ENCODE measurements around the gene CDH23.

Gene CDH23

DNA sequence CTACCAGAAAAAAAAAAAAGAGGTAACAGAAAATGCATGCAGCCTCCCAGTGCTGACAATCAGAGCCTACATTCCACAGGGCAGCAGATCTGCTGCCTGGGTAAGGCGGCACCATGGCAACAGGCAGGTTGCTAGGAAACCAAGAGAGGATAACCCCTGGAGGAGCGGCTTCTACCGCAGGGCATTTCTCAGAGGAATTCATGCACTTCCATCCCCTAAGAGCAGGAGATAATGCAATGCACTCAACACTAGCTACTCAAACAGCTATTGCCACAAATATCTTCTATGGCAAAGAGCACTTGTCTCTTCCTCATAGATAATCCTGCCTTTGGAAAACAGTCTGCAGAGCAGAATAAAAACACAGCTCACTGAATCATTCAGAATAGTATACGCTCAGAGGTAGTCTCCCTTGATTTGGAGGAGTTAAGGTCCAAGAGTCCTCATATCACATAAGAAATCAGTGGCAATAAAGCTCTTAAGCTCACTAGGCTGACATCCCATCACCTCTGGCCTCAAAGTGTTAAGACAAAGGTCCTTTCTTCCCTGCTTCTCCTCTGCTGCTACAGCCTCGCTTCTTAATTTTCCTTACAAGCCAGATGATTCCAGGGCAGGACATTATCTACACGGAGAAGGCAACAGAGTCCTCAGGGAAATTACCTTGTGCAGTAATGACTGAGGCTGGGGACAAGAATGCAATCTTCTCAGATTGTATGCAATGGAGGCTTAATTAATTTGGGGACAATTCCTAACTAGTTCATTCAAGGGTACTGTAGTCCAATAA, 443.6 kb downstream of the CDH23 start:
- ChIA-PET POLR2A (interaction anchor here (8.6 kb wide), 1 partner anchor 10 kb away, joined by 62 read pairs; the partner anchor contains the start of gene PSAP), CTCF (interaction anchor here (1.2 kb wide), 1 partner anchor 18 kb away, joined by 3 read pairs; no protein-coding TSS in a partner anchor)
- peak; percentile 83 for DNase-seq (ENCODE audit: extremely low spot score)
- TF ChIP-seq SP1 (IDR thresholded peaks at IDR 0.05) (no peak), LEF1 (IDR thresholded peaks at IDR 0.05; ENCODE audit: borderline replicate concordance) (no peak), HDGF (IDR thresholded peaks at IDR 0.05; ENCODE audit: borderline replicate concordance) (no peak), ZNF384 (IDR thresholded peaks at IDR 0.05) (no peak), TARDBP (IDR thresholded peaks at IDR 0.05) (no peak), BHLHE40 (IDR thresholded peaks at IDR 0.05; ENCODE audit: borderline replicate concordance) (no peak), CTBP1 (IDR thresholded peaks at IDR 0.05; ENCODE audit: borderline replicate concordance) (no peak), FOXK2 (IDR thresholded peaks at IDR 0.05) (no peak), ELF4 (IDR thresholded peaks at IDR 0.05) (no peak), ARNT (IDR thresholded peaks at IDR 0.05) (no peak), NFRKB (IDR thresholded peaks at IDR 0.05) (no peak), FOXA1 (IDR thresholded peaks at IDR 0.05) (no peak), FOXM1 (IDR thresholded peaks at IDR 0.05; ENCODE audit: borderline replicate concordance) (no peak), SUZ12 (IDR thresholded peaks at IDR 0.05) (no peak), L3MBTL2 (conservative IDR thresholded peaks at IDR 0.05) (no peak)
- TF ChIP-seq, protein P1, sequence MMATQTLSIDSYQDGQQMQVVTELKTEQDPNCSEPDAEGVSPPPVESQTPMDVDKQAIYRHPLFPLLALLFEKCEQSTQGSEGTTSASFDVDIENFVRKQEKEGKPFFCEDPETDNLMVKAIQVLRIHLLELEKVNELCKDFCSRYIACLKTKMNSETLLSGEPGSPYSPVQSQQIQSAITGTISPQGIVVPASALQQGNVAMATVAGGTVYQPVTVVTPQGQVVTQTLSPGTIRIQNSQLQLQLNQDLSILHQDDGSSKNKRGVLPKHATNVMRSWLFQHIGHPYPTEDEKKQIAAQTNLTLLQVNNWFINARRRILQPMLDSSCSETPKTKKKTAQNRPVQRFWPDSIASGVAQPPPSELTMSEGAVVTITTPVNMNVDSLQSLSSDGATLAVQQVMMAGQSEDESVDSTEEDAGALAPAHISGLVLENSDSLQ (IDR thresholded peaks at IDR 0.05): no peak

DNA sequence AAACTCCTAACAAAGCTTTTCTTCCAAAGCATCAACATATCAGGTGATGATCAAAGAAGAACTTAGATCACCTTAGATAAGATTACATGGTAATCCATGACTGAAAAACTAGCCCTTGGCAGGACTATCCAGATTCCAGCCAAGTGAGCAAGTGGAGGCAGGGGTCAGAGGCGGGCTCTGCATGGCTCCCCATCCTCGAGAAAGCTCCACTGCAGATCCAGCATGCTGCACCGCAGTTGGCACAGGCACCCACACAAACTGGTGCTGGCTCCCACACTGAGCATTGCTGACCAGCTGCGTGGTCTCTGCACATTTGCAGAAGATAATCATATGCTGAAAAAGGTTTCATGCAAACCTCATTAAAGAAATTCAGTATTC, 444.2 kb downstream of the CDH23 start:
- TF ChIP-seq L3MBTL2 (conservative IDR thresholded peaks at IDR 0.05) (no peak), HDGF (IDR thresholded peaks at IDR 0.05; ENCODE audit: borderline replicate concordance) (no peak), NFRKB (IDR thresholded peaks at IDR 0.05) (no peak), SUZ12 (IDR thresholded peaks at IDR 0.05) (no peak), FOXK2 (IDR thresholded peaks at IDR 0.05) (no peak), FOXA1 (IDR thresholded peaks at IDR 0.05) (no peak), ZNF384 (IDR thresholded peaks at IDR 0.05) (no peak), CTBP1 (IDR thresholded peaks at IDR 0.05; ENCODE audit: borderline replicate concordance) (no peak), SP1 (IDR thresholded peaks at IDR 0.05) (no peak), BHLHE40 (IDR thresholded peaks at IDR 0.05; ENCODE audit: borderline replicate concordance) (no peak), TARDBP (IDR thresholded peaks at IDR 0.05) (no peak), LEF1 (IDR thresholded peaks at IDR 0.05; ENCODE audit: borderline replicate concordance) (no peak), ARNT (IDR thresholded peaks at IDR 0.05) (no peak), FOXM1 (IDR thresholded peaks at IDR 0.05; ENCODE audit: borderline replicate concordance) (no peak), ELF4 (IDR thresholded peaks at IDR 0.05) (no peak)
- TF ChIP-seq, protein P1 (IDR thresholded peaks at IDR 0.05): no peak
- DNase-seq (ENCODE audit: extremely low spot score): no peak
- ChIA-PET CTCF (no interaction called here), POLR2A (interaction anchor here (8.6 kb wide), 1 partner anchor 10 kb away, joined by 62 read pairs; the partner anchor contains the start of gene PSAP)

DNA sequence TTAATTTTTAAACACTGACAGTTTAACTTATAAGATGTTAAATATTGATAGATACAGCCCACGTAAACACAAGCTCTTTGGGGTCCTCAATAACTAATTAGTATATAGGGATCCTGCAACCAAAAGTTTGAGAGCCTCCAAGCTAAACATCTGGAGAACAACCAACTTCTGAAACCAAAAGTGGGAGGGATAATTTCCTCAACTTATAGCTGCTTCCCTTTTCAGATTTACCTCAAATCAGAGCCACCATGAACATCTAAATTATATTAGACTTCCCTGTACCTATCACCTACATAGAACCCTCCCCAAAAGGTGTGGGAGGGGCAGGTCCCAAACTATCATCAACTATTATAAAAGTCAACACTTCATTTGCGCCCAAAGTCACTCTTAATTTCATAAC, 445.7 kb downstream of the CDH23 start:
- TF ChIP-seq HDGF (IDR thresholded peaks at IDR 0.05; ENCODE audit: borderline replicate concordance) (no peak), L3MBTL2 (conservative IDR thresholded peaks at IDR 0.05) (no peak), BHLHE40 (IDR thresholded peaks at IDR 0.05; ENCODE audit: borderline replicate concordance) (no peak), ELF4 (IDR thresholded peaks at IDR 0.05) (no peak), ZNF384 (IDR thresholded peaks at IDR 0.05) (no peak), FOXM1 (IDR thresholded peaks at IDR 0.05; ENCODE audit: borderline replicate concordance) (no peak), CTBP1 (IDR thresholded peaks at IDR 0.05; ENCODE audit: borderline replicate concordance) (no peak), LEF1 (IDR thresholded peaks at IDR 0.05; ENCODE audit: borderline replicate concordance) (no peak)
- TF ChIP-seq, protein P1 (IDR thresholded peaks at IDR 0.05): no peak
- POLR2A ChIA-PET: interaction anchor here (8.6 kb wide), 1 partner anchor 8 kb away, joined by 62 read pairs; the partner anchor contains the start of gene PSAP
- CTCF ChIA-PET: no interaction called here
- no peak for DNase-seq (ENCODE audit: extremely low spot score)

DNA sequence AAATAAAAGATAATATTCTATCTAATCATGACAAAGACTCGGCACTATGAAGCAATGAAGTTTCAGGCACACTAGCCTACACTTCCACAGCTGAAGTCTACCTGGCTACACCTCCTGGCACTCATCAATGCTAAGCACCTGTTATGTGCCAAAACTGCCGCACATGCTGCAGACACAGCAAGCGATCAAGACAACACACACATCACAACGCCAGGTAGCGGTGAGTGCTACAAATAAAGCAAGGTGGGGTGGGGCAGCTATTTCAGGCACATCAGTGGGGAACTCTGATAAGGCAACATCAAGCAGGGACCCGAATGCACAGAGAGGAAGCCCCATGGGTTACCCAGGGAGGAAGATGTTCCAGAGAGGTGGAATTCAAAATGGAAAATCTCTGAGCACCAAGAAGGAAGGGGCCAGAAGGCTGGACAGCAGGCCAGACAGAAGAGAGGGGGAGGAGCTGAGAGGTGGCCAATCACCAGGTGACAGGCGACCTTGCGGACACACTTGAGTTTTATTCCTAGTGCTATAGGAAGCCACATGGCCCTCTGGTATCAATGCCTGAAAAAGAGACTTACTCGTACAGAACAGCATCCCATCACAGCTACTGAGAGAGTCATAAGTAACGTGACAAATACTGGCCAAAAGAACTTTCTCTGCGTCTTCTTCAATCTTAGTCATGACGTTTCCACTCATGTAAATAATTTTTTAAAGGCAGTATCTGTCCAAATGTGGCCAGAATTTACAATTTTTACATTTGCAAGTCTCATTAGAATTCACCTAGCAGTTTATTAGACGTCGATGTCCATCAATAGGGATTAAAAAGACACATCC, 446.4 kb downstream of the CDH23 start:
- POLR2A ChIA-PET: interaction anchor here (8.6 kb wide), 1 partner anchor 8 kb away, joined by 62 read pairs; the partner anchor contains the start of gene PSAP
- CTCF ChIA-PET: no interaction called here

DNA sequence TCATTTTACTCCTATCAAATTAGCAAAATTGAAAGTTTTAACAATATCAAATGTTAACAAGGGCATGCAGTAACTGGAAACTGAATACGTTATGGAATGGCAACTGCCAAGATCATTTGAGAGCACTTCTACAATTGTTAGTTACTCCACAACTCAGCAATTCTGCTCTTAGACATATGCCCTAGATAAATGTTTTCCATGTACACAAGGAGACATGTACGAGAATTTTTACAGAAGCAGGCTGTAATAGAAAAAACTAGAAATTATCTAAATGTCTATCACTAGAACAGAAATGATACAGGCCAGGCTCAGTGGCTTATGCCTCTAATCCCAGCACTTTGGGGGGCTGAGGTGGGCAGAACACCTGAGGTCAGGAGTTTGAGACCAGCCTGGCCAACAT, 447.4 kb downstream of the CDH23 start:
- no peak for DNase-seq (ENCODE audit: extremely low spot score)
- ChIA-PET CTCF (interaction anchor here (0.9 kb wide), 1 partner anchor 52 kb away, joined by 3 read pairs; no protein-coding TSS in a partner anchor), POLR2A (no interaction called here)
- TF ChIP-seq SUZ12 (IDR thresholded peaks at IDR 0.05) (no peak), TARDBP (IDR thresholded peaks at IDR 0.05) (no peak), ELF4 (IDR thresholded peaks at IDR 0.05) (no peak), FOXM1 (IDR thresholded peaks at IDR 0.05; ENCODE audit: borderline replicate concordance) (no peak), ZNF384 (IDR thresholded peaks at IDR 0.05) (no peak), LEF1 (IDR thresholded peaks at IDR 0.05; ENCODE audit: borderline replicate concordance) (no peak), NFRKB (IDR thresholded peaks at IDR 0.05) (no peak), CTBP1 (IDR thresholded peaks at IDR 0.05; ENCODE audit: borderline replicate concordance) (no peak), ARNT (IDR thresholded peaks at IDR 0.05) (no peak)
- TF ChIP-seq, protein P1 (IDR thresholded peaks at IDR 0.05): no peak

More for the DNA sequence above, 446.4 kb downstream of the CDH23 start:
- no peak for DNase-seq (ENCODE audit: extremely low spot score)
- no peak for TF ChIP-seq LEF1 (IDR thresholded peaks at IDR 0.05; ENCODE audit: borderline replicate concordance)
- TF ChIP-seq CTBP1 (IDR thresholded peaks at IDR 0.05; ENCODE audit: borderline replicate concordance): no peak

Measured in HEK293T (cell line).